Ishikawa (cell line): Measurements from ENCODE around the gene RCAN2.

Experiments used
- CEBPB ChIP-seq: IDR thresholded peaks from 2 replicates; pipeline ENCODE4 v1.6.1; 2012
- CREB1 ChIP-seq: IDR thresholded peaks from 2 replicates; pipeline ENCODE4 v1.6.1; 2012; ENCODE audit warnings: low read depth
- EGR1 ChIP-seq: IDR thresholded peaks from 2 replicates; pipeline ENCODE4 v1.6.1; 2012
- EP300 ChIP-seq: IDR thresholded peaks from 2 replicates; pipeline ENCODE4 v1.6.1; 2012; ENCODE audit warnings: borderline replicate concordance
- FOXM1 ChIP-seq: IDR thresholded peaks from 2 replicates; pipeline ENCODE4 v1.6.1; 2012; ENCODE audit warnings: low read depth, borderline replicate concordance
- RAD21 ChIP-seq: IDR thresholded peaks from 2 replicates; pipeline ENCODE4 v1.6.1; 2012; ENCODE audit warnings: low read depth
- TAF1 ChIP-seq: IDR thresholded peaks from 2 replicates; pipeline ENCODE4 v1.6.1; 2012; ENCODE audit warnings: low read depth, mild to moderate bottlenecking
- TEAD4 ChIP-seq: IDR thresholded peaks from 2 replicates; pipeline ENCODE4 v1.6.1; 2012
- YY1 ChIP-seq: IDR thresholded peaks from 2 replicates; pipeline ENCODE4 v1.6.1; 2012; ENCODE audit warnings: low read depth
- ZBTB7A ChIP-seq: IDR thresholded peaks from 2 replicates; pipeline ENCODE4 v1.6.1; 2012; ENCODE audit warnings: low read depth
- TF ChIP-seq, protein P1 (sequence below): IDR thresholded peaks from 2 replicates; pipeline ENCODE4 v1.6.1; 2012
- TF ChIP-seq, protein P2 (sequence below): IDR thresholded peaks from 2 replicates; pipeline ENCODE4 v1.6.1; 2012; ENCODE audit warnings: low read depth, mild to moderate bottlenecking
- TF ChIP-seq, protein P3 (sequence below): IDR thresholded peaks from 2 replicates; pipeline ENCODE4 v1.6.1; 2012

DNA sequence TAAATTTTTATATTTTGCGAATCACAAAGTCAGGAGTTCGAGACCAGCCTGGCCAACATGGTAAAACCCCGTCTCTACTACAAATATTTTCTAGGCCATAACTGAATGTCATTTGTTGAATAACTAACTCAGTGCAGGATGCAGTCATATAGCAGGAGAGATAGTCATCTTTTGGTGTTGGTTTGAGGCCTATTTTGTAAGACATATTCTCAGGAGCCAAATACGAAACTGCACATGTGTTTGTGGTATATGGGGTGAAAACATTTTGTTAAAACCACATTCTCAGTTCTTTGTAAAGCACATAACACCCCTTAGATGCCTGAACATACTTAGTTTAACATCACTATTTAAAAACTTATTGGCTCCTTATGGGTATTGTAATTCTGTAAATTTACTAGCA is 315.8 kb downstream of the RCAN2 start:
- TF ChIP-seq RAD21 (no peak), TEAD4 (no peak), YY1 (no peak), CEBPB (no peak), TAF1 (no peak), EP300 (no peak), CREB1 (no peak), FOXM1 (no peak), ZBTB7A (no peak), EGR1 (no peak)
- TF ChIP-seq, protein P1, sequence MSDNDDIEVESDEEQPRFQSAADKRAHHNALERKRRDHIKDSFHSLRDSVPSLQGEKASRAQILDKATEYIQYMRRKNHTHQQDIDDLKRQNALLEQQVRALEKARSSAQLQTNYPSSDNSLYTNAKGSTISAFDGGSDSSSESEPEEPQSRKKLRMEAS: no peak
- TF ChIP-seq, protein P2, sequence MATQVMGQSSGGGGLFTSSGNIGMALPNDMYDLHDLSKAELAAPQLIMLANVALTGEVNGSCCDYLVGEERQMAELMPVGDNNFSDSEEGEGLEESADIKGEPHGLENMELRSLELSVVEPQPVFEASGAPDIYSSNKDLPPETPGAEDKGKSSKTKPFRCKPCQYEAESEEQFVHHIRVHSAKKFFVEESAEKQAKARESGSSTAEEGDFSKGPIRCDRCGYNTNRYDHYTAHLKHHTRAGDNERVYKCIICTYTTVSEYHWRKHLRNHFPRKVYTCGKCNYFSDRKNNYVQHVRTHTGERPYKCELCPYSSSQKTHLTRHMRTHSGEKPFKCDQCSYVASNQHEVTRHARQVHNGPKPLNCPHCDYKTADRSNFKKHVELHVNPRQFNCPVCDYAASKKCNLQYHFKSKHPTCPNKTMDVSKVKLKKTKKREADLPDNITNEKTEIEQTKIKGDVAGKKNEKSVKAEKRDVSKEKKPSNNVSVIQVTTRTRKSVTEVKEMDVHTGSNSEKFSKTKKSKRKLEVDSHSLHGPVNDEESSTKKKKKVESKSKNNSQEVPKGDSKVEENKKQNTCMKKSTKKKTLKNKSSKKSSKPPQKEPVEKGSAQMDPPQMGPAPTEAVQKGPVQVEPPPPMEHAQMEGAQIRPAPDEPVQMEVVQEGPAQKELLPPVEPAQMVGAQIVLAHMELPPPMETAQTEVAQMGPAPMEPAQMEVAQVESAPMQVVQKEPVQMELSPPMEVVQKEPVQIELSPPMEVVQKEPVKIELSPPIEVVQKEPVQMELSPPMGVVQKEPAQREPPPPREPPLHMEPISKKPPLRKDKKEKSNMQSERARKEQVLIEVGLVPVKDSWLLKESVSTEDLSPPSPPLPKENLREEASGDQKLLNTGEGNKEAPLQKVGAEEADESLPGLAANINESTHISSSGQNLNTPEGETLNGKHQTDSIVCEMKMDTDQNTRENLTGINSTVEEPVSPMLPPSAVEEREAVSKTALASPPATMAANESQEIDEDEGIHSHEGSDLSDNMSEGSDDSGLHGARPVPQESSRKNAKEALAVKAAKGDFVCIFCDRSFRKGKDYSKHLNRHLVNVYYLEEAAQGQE: no peak
- TF ChIP-seq, protein P3, sequence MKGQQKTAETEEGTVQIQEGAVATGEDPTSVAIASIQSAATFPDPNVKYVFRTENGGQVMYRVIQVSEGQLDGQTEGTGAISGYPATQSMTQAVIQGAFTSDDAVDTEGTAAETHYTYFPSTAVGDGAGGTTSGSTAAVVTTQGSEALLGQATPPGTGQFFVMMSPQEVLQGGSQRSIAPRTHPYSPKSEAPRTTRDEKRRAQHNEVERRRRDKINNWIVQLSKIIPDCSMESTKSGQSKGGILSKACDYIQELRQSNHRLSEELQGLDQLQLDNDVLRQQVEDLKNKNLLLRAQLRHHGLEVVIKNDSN: no peak
